ENCODE measurements around the gene KLHL18. TPM values are rescaled to one million over a fixed set of nuclear protein-coding genes. Genes with fewer than 3 reads are reported as not detected.
A peak's percentile ranks its signal among the peaks of the same experiment; 100 is the strongest.

KLHL18 gene
- polyA plus RNA-seq, 2 of the 4 experiments (the other 2 are of a cell fraction), result 14.3 to 20.7 TPM

GRCh38 chr3:47323431-47324277 lies 40.9 kb downstream of the KLHL18 start:
- Histone ChIP-seq H3K27ac (no peak overlapping the region), H3K4me1 (peaks cover 5% of the 10 kb centered on the region; the same call in 1 of the 3 replicates), H3K4me2 (no peak overlapping the region), H3K4me3 (no peak overlapping the region), H3K9me3 (no peaks in the 10 kb centered on the region)
- TF ChIP-seq HES2 (IDR thresholded peaks at IDR 0.05) (no peak), HDAC2 (IDR thresholded peaks at IDR 0.05) (no peak), GATA3 (IDR thresholded peaks at IDR 0.05; ENCODE audit: borderline replicate concordance) (no peak), JUNB (IDR thresholded peaks at IDR 0.05) (no peak), RARB (CRISPR knock-in tag; IDR thresholded peaks at IDR 0.05) (no peak), HOXA7 (CRISPR knock-in tag; IDR thresholded peaks at IDR 0.05) (no peak), ELK1 (IDR thresholded peaks at IDR 0.05; ENCODE audit: low read depth, low read length) (no peak), ZFP36 (IDR thresholded peaks at IDR 0.05; ENCODE audit: borderline replicate concordance, partially characterized antibody) (no peak), SREBF2 (IDR thresholded peaks at IDR 0.05) (no peak)
- FAIRE-seq, result no peak
- 77% methylated on average over 8 of the region's 8 CpGs for WGBS (ENCODE audit: missing lambda C conversion rate)
- ChIA-PET CTCF (interaction anchor here (0.7 to 3.5 kb wide), 19 partner anchors 10 to 621 kb away, joined by 3 to 38 read pairs (median 4); partner anchors contain the start of gene SETD2), POLR2A (interaction anchor here (0.6 kb wide), 1 partner anchor 304 kb away, joined by 3 read pairs; no protein-coding TSS in a partner anchor)
- ATAC-seq, result peak in 1 of 2 experiments; percentile 43; a peak in 3 of 6 replicates
- DNase-seq (ENCODE audit: low read depth in 1 of 2, low spot score in 1 of 2), result no peak

GRCh38 chr3:47324278-47324865 lies 41.6 kb downstream of the KLHL18 start:
- POLR2A ChIA-PET, result interaction anchor here (0.6 kb wide), 1 partner anchor 305 kb away, joined by 3 read pairs; no protein-coding TSS in a partner anchor
- FAIRE-seq, result no peak

More at GRCh38 chr3:47324278-47324865, 41.6 kb downstream of the KLHL18 start:
- ATAC-seq (peak; percentile 88 to 94), DNase-seq (ENCODE audit: low read depth in 1 of 2, low spot score in 1 of 2) (peak; percentile 50 to 58)
- WGBS (ENCODE audit: missing lambda C conversion rate), result 15% methylated on average over 2 of the region's 2 CpGs
- H3K27ac ChIP-seq, result no peak overlapping the region
- CTCF ChIA-PET, result interaction anchor here (0.5 to 3.5 kb wide), 19 partner anchors 9 to 622 kb away, joined by 3 to 38 read pairs (median 4); partner anchors contain the start of gene SETD2
- no peak overlapping the region for H3K4me3 ChIP-seq
- H3K4me2 ChIP-seq, result no peak overlapping the region
- TF ChIP-seq FOSL2 (IDR thresholded peaks at IDR 0.05) (no peak), FOSL2 (CRISPR knock-in tag; IDR thresholded peaks at IDR 0.05) (no peak), SMC3 (IDR thresholded peaks at IDR 0.05) (peak; percentile 17; the same call in 1 of the 3 replicates), ZNF302 (CRISPR knock-in tag; IDR thresholded peaks at IDR 0.05) (no peak), RAD21 (conservative IDR thresholded peaks at IDR 0.05 in 1 of 2, IDR thresholded peaks at IDR 0.05 in 1 of 2) (peak; percentile 69 to 75), KDM5A (IDR thresholded peaks at IDR 0.05) (no peak), CHD4 (IDR thresholded peaks at IDR 0.05; ENCODE audit: borderline replicate concordance) (no peak), JUN (IDR thresholded peaks at IDR 0.05) (no peak), EP300 (IDR thresholded peaks at IDR 0.05) (no peak), CTCF (IDR thresholded peaks at IDR 0.05) (peak; percentile 64), RNF2 (IDR thresholded peaks at IDR 0.05; ENCODE audit: borderline replicate concordance, low read depth) (no peak), HMGXB4 (CRISPR knock-in tag; IDR thresholded peaks at IDR 0.05; ENCODE audit: borderline replicate concordance) (no peak), POLR2A (IDR thresholded peaks at IDR 0.05; ENCODE audit: low read length) (no peak)
- H3K9me3 ChIP-seq, result no peaks in the 10 kb centered on the region
- H3K4me1 ChIP-seq, result peaks cover 5% of the 10 kb centered on the region; the same call in 1 of the 3 replicates

Measured in A549 (cell line).